Activated T-cell treated with anti-CD3 and anti-CD28 coated beads, Interleukin-2, amount 50 U/mL, for 4 hours (primary cell): ENCODE data around the gene TMEM239. TPM values are rescaled to one million over a fixed set of nuclear protein-coding genes. Genes with fewer than 3 reads are reported as not detected.
"Not testable (repeated sequence)": the region's sequence is repeated elsewhere in the genome, so short reads cannot be mapped to it uniquely, and the experiment has no call there.

Experiments used
- ATAC-seq, 2 donors: fragments of 200-7000 bp; cut with Tn5 transposase; one replicate each; pipeline ENCODE4 v1.10.0; 2021
- DNase-seq: peaks from one replicate; pipeline ENCODE4 v3.0.0-alpha.2; 2020
- H3K27me3 Mint-ChIP-seq: one replicate; pipeline ENCODE4 v1.8.0; 2021; ENCODE audit warnings: low read depth, mixed read lengths
- H3K36me3 Mint-ChIP-seq: one replicate; pipeline ENCODE4 v1.8.0; 2022; ENCODE audit warnings: mixed read lengths; ENCODE audit not compliant: insufficient read depth
- H3K4me1 Mint-ChIP-seq: one replicate; pipeline ENCODE4 v1.8.0; 2021; ENCODE audit warnings: low read depth, mixed read lengths
- H3K4me3 Mint-ChIP-seq: one replicate; pipeline ENCODE4 v1.8.0; 2021; ENCODE audit warnings: mild to moderate bottlenecking, moderate library complexity, mixed read lengths
- H3K9me3 Mint-ChIP-seq: one replicate; pipeline ENCODE4 v1.8.0; 2021; ENCODE audit warnings: mixed read lengths
- total RNA-seq, 3 donors: library from RNA; stranded (reverse); gene quantifications; one replicate each; pipeline ENCODE4 v1.2.1, GENCODE V29; 2021

The TMEM239 gene
- not detected for total RNA-seq

DNA sequence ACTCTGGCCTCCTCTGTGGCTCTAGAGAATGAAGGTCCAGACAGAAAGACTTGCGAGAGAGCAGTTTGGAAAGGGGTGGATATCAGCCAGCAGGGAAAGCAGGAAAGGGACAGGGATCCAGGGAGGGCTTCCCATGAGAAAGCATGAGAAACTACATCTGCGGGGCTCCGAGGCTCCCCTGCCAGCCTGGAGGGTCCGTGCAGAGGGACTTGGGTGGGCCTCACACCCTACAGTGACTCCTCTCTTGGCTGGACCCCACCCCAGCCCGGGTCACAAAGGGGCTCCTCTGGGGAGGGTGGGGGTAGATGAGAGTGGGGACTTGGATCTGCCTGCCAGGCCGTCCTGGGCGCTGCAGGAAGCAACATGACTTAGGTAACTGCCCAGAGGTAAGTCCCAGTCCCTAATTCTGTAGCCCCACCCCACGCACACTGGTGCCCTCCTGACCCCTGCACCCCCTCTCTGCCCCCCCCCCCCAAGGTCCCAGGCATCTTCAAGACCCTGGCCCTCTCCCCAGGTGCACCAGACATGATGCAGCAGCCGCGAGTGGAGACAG lies at the start of gene TMEM239:
Gene TMEM239 (plus strand): TSS at position 335 of the 553 bp plus-strand sequence. CDS start 191 bp downstream, at position 526.
- Mint-ChIP-seq H3K36me3 (no peaks in the 10 kb centered on the region), H3K4me1 (peaks cover 5% of the 10 kb centered on the region), H3K9me3 (peaks cover 13% of the 10 kb centered on the region), H3K27me3 (peaks cover 42% of the 10 kb centered on the region), H3K4me3 (no peak within 1 kb of the TSS)
- DNase-seq = no peak
- ATAC-seq = no peak

DNA sequence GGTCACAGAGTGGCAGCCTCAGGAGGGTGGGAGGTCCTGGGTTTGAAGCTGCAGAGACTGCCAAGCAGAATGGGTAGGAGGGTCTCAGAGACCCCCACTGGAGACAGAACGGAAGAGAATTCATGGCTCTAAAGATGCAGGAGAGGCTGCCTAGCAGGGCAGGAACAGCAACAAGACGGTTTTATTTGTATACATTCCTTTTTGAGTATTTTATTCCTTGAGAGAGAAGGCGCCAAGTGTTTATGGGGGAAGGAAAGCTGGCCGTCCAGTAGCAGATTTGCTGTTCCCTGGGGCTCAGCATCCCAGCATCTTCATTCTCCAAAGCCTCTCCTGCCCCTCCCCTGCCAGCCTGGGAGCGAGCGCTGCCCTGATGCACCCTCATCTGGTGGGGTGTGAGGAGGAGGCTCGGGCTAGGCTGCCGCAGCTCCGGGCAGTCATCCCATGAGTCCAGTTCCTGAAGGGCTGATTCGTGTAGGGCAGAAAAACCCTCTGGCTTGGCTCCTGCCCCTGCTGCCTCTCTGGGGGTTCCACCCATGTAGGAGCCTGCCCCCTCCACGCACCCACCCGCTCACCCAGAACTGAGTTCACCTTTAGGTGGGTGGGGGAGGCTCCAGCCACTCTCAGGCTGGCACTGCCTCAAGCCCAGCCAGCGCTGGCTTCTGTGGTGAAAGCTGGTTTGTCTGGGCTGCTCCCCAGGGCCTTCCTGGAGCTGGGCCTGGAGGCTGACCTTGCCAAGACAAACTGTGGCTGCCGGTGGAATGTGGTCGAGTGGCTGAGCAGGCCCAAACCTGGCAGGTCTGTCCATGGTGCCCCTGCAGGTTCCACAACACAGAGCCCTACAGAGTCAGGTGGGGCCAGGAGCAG lies 48.2 kb upstream of the TMEM239 start:
- no peak for ATAC-seq
- H3K9me3 Mint-ChIP-seq = no peaks in the 10 kb centered on the region
- H3K4me3 Mint-ChIP-seq = no peak overlapping the region
- H3K27me3 Mint-ChIP-seq = peaks cover 25% of the 10 kb centered on the region
- H3K36me3 Mint-ChIP-seq = no peaks in the 10 kb centered on the region
- peaks cover 4% of the 10 kb centered on the region for H3K4me1 Mint-ChIP-seq
- DNase-seq = no peak

DNA sequence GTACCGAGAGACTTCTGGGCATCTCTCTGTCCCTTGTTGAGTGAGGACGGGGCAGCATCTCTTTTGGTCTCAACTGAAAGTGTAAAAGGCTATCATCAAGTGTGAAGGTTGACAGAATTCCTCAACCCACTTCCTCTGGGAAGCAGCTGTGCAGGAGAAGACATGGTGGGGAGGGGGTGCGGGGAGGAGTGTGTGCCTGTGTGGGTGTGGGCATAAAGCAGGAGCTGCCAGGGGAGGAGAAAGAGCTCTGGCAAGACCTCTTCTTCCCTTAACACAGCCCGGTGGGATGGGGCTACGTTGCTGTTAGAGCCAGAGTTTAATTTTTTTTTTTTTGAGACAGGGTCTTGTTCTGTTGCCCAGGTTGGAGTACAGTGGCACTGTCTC lies 47.5 kb upstream of the TMEM239 start:
- Mint-ChIP-seq H3K9me3 (no peaks in the 10 kb centered on the region), H3K4me1 (peaks cover 4% of the 10 kb centered on the region), H3K36me3 (no peaks in the 10 kb centered on the region), H3K27me3 (peaks cover 25% of the 10 kb centered on the region), H3K4me3 (no peak overlapping the region)
- ATAC-seq = no peak
- DNase-seq = no peak

DNA sequence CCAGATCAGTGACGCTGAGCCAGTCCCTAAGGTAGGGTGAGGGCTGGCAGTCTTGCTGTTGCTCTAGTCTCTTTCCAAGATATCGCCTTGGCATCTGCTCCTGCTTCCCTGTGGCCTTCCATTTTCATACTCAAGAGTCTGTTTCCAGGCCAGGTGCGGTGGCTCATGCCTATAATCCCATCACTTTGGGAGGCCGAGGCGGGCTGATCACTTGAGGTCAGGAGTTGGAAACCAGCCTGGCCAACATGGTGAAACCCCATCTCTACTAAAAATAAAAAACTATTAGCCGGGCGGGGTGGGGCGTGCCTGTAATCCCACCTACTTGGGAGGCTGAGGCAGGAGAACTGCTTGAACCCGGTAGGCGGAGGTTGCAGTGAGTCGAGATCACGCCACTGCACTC lies 46.1 kb upstream of the TMEM239 start:
- H3K4me1 Mint-ChIP-seq, H3K9me3 Mint-ChIP-seq, H3K4me3 Mint-ChIP-seq, ATAC-seq, DNase-seq, H3K36me3 Mint-ChIP-seq: not testable (repeated sequence)
- peaks cover 25% of the 10 kb centered on the region for H3K27me3 Mint-ChIP-seq

DNA sequence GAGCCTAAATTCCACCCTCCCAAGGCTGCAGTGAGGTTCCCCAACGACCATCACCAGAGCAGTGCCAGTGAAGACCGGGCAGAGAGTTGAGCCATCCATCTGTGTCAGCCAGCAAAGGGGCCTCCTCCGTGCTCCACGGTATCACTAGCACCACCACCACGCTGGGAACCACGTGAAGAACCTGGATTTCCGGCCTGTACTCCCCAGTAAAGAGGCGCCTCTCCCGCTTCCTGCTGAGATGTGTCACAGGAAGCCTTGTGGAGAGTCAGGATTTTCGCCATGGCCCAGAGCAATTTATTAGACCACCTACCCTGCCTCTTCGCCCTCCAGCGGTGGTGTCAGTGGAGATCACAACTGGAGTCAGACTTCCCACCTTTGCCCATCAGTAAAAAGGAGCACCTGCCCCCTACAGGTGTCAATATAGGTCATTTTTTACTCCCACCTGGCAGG lies 44.5 kb upstream of the TMEM239 start:
- peaks cover 25% of the 10 kb centered on the region for H3K27me3 Mint-ChIP-seq
- H3K4me1 Mint-ChIP-seq = peaks cover 4% of the 10 kb centered on the region
- no peak overlapping the region for H3K4me3 Mint-ChIP-seq
- H3K36me3 Mint-ChIP-seq = no peaks in the 10 kb centered on the region
- no peaks in the 10 kb centered on the region for H3K9me3 Mint-ChIP-seq
- DNase-seq (no peak), ATAC-seq (no peak)

DNA sequence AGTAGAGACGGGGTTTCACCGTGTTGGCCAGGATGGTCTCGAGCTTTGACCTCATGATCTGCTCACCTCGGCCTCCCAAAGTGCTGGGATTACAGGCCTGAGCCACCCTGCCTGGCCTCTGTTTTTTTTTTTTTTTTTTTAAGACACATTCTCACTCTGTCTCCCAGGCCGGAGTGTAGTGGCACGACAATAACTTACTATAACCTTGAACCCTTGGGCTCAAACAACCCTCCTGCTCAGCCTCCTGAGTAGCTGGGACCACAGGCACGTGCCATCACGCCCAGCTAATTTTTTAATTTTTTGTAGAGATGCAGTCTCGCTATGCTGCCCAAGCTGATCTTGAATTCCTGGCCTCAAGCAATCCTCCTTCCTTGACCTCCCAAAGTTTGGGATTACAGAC lies 42.4 kb upstream of the TMEM239 start:
- Mint-ChIP-seq H3K27me3 (peaks cover 13% of the 10 kb centered on the region), H3K9me3 (no peaks in the 10 kb centered on the region), H3K4me1 (peaks cover 4% of the 10 kb centered on the region), H3K4me3 (no peak overlapping the region), H3K36me3 (no peaks in the 10 kb centered on the region)
- no peak for DNase-seq
- ATAC-seq = no peak

DNA sequence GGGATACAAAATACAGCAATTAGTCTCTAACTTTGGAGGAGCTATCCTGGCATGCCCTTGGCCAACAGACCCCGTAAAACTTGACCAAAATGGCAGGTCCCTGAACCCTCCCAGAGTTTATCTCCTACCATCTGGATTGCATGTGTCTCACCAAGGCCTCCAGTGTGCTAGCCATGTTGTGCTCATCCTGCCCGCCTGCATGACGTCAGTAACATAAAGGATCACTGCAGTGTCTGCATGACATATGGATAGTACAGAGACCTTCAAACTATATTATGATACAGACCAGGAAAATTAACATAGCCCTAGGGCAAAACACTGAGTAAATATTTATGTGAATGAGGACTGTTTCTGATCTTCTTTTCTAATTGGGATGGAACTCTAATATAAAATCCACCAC lies 41.0 kb upstream of the TMEM239 start:
- Mint-ChIP-seq H3K4me1 (peaks cover 4% of the 10 kb centered on the region), H3K9me3 (no peaks in the 10 kb centered on the region), H3K4me3 (no peak overlapping the region), H3K27me3 (peaks cover 9% of the 10 kb centered on the region), H3K36me3 (no peaks in the 10 kb centered on the region)
- no peak for DNase-seq
- ATAC-seq = no peak

DNA sequence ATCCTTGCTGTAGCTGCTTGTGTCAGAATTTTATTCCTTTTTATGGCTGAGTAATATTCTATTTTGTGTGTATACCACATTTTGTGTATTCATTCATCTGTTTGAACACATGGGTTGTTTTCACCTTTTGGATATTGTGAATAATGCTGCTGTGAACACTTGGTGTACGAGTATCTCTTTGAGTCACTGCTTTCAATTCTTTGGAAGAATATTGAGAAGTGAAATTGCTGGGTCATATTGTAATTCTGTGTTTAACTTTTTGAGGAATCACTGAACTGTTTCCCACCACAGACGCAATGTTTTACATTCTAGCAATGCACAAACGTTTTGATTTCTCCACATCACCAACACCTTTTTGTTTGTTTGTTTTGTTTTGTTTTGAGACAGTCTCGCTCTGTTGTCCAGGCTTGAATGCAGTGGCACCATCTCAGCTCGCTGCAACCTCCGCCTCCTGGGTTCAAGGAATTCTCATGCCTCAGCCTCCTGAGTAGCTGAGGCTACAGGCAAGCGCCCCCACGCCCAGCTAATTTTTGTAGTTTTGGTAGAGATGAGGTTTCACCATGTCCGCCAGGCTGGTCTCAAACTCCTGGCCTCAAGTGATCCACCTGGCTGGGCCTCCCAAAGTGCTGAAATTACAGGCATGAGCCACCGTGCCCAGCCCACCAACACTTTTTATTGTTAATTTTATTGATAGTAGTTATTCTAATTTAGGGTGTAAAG lies 37.4 kb upstream of the TMEM239 start:
- no peak overlapping the region for H3K4me3 Mint-ChIP-seq
- no peak for ATAC-seq
- no peaks in the 10 kb centered on the region for H3K9me3 Mint-ChIP-seq
- H3K36me3 Mint-ChIP-seq = no peaks in the 10 kb centered on the region
- H3K4me1 Mint-ChIP-seq = no peaks in the 10 kb centered on the region
- DNase-seq = no peak
- peaks cover 15% of the 10 kb centered on the region for H3K27me3 Mint-ChIP-seq

DNA sequence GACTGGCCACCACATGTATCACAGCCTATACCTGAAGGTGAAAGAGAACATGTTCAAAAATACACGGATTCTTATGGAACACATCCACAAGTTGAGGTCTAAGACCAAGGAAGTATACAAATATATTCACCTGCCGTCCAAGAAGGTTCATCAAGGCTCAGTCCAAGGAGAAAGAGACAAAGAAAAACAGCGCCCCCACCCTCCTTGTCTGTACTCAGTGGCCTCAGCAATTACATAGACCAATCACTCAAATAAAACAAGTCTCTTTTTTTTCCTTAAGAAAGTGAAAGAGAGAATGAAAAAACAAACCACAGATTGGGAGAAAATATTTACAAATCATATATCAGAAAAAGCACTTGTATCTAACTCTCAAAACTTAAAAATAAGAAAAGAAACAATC lies 35.2 kb upstream of the TMEM239 start:
- Mint-ChIP-seq H3K4me3 (no peak overlapping the region), H3K27me3 (peaks cover 15% of the 10 kb centered on the region), H3K4me1 (no peaks in the 10 kb centered on the region), H3K36me3 (no peaks in the 10 kb centered on the region), H3K9me3 (no peaks in the 10 kb centered on the region)
- DNase-seq = no peak
- ATAC-seq = no peak

DNA sequence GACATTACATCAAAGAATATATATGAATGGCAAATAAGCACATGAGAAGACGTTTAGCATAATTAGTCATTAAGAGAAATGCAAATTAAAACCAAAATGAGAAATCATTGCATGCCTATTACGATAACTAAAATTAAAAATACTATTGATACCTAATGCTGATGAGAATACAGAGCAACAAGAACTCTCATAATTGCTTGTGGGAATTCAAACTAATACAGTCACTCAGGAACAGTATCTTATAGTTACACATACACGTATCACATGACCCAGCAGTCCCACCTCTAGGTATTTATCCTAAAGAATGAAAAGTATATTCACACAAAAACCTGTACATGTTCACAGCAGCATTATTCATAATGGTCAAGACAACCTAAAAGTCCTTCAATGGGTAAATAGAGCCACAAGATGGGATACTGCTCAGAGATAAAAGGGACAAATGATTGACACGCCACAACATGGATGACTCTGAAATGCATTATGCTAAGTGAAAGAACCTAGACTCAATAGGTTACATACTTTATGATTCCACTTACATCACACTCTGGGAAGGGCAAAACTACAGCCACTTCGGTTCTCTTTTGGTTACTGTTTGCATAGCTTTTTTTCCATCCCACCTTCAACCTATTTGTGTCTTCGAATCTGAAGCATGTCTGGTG lies 32.1 kb upstream of the TMEM239 start:
- Mint-ChIP-seq H3K27me3 (peaks cover 15% of the 10 kb centered on the region), H3K36me3 (no peaks in the 10 kb centered on the region), H3K4me3 (no peak overlapping the region), H3K4me1 (no peaks in the 10 kb centered on the region), H3K9me3 (no peaks in the 10 kb centered on the region)
- DNase-seq (no peak), ATAC-seq (no peak)

DNA sequence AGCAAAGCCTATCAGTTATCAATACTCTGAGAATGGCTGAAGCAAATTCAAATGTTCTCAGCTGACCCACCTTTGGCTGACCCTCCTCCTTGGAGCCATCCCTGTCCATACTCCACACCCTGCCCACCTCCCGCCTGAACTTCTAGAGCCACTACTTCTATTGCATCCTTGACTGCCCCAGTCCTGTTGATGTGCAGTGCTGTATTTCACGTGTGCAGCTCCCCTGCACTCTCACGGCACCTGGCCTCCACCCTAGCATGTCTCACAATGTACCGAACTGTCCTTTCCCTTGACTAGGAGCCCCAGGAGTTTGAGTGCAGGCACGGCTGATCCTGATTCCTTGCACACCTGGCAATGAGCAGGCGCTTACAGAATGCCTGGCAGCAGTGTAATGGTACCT lies 22.7 kb upstream of the TMEM239 start:
- Mint-ChIP-seq H3K9me3 (no peaks in the 10 kb centered on the region), H3K4me3 (no peak overlapping the region), H3K27me3 (peaks cover 45% of the 10 kb centered on the region), H3K4me1 (no peaks in the 10 kb centered on the region), H3K36me3 (no peaks in the 10 kb centered on the region)
- ATAC-seq = no peak
- DNase-seq = no peak

DNA sequence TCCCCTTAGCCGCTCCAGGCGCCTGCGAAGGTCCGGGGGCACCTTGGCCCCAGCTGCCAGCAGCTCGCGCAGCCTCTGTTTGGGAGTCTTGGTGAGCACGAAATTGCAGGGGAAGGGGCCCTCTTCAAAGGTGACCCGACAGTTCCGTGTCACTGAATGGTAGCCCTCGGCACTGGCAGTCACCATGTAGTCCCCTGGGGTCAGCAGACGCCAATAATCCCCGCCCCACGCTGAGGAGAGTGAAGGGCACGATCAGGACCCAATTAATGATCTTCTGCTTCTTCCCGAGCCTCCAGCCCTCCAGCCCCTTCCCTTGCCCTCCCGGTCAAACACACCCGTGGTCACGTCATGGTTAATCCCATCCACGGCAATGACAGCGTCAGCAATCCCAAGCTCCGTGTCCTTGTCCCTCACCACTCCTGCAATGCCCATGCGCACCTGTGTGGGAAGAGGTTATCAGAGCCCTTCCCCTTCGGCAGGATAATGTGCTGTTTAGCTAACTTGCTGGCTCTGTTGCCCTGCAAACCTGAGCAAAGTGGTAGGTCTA lies 21.9 kb upstream of the TMEM239 start:
- H3K36me3 Mint-ChIP-seq = no peaks in the 10 kb centered on the region
- DNase-seq = no peak
- no peak for ATAC-seq
- peaks cover 49% of the 10 kb centered on the region for H3K27me3 Mint-ChIP-seq
- no peaks in the 10 kb centered on the region for H3K9me3 Mint-ChIP-seq
- H3K4me1 Mint-ChIP-seq = peaks cover 4% of the 10 kb centered on the region
- H3K4me3 Mint-ChIP-seq = no peak overlapping the region

DNA sequence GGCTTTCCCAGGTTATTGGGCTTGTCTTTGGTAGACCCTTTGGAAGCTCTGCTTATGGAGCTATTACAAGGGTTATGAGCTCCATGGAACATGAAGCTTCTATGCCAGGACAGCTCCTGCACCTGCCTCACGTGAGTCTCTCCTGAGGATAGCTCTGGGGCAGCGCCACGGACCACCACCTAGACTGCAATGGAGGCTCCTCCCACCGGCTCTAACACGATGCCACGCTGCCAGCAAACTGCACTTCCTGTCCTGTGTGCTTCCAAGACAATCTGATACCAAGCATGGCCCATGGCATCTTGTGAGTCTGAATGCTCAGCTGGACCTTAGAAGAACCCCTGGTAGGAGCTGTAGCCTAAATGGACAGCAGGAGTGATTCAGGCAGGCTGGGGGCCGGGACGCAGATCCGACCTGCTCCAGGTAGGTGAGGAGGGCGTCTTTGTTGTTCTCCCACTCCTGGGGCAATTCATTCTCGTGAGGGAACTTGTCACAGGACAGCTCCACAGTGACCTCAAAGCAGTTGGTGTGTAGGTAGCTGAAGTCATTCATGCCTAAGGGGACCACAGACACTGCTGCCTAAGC lies 21.2 kb upstream of the TMEM239 start:
- Mint-ChIP-seq H3K9me3 (no peaks in the 10 kb centered on the region), H3K4me3 (no peak overlapping the region), H3K27me3 (peaks cover 56% of the 10 kb centered on the region), H3K36me3 (no peaks in the 10 kb centered on the region), H3K4me1 (peaks cover 11% of the 10 kb centered on the region)
- DNase-seq = no peak
- ATAC-seq = no peak

DNA sequence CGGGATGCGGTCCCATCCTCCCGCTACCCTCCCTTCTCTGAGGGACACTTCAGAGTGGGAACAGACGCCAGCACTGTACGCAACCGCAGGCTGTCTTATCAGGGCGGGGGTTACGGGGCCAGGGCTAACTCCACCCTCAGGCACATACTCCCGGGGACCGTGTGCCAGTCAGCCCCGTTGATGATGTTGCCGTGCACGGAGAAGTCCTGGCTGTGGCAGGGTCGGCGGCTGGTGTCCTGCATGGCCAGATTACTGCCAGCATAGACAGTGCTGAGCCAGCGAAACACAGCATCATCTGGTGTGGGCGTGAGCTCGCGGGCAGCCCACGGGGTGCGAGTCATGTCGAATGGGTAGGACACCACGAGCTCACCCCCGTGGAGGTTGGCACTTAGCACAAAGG lies 20.7 kb upstream of the TMEM239 start:
- H3K36me3 Mint-ChIP-seq = no peaks in the 10 kb centered on the region
- peaks cover 56% of the 10 kb centered on the region for H3K27me3 Mint-ChIP-seq
- ATAC-seq = no peak
- H3K4me3 Mint-ChIP-seq = no peak overlapping the region
- no peaks in the 10 kb centered on the region for H3K9me3 Mint-ChIP-seq
- H3K4me1 Mint-ChIP-seq = peaks cover 13% of the 10 kb centered on the region
- DNase-seq = no peak
